BLaER1 treated with 17β-estradiol and CSF1 and Interleukin-3, amounts not matched to agents 10 nM and 100 nM (cell line): ENCODE data around the gene SWSAP1.
"Not testable (repeated sequence)": the region's sequence is repeated elsewhere in the genome, so short reads cannot be mapped to it uniquely, and the experiment has no call there.

Source experiments
- H3K27ac ChIP-seq, 11 experiments: shearing (Covaris generic); formaldehyde crosslinking; 2 replicates each; pipeline ENCODE4 v1.8.1; 2022
- H3K27me3 ChIP-seq, 11 experiments: shearing (Covaris generic); formaldehyde crosslinking; 2 replicates each; pipeline ENCODE4 v1.8.1; 2022
- H3K36me3 ChIP-seq, 11 experiments: shearing (Covaris generic); formaldehyde crosslinking; 2 replicates each; pipeline ENCODE4 v1.8.1; 2022
- H3K4me1 ChIP-seq, 10 experiments: shearing (Covaris generic); formaldehyde crosslinking; 2 replicates each; pipeline ENCODE4 v1.8.1; 2022
- H3K4me2 ChIP-seq, 11 experiments: shearing (Covaris generic); formaldehyde crosslinking; 2 replicates each; pipeline ENCODE4 v1.8.1; 2022
- H3K4me3 ChIP-seq, 10 experiments: shearing (Covaris generic); formaldehyde crosslinking; 2 replicates each; pipeline ENCODE4 v1.8.1; 2022
- H3K9ac ChIP-seq, 11 experiments: shearing (Covaris generic); formaldehyde crosslinking; 2 replicates each; pipeline ENCODE4 v1.8.1; 2022
- H3K9me3 ChIP-seq, 11 experiments: shearing (Covaris generic); formaldehyde crosslinking; replicated peaks in 1 of 11; 2 replicates each; pipeline ENCODE4 v1.8.1; 2022
- H4K20me1 ChIP-seq, 11 experiments: shearing (Covaris generic); formaldehyde crosslinking; 2 replicates each; pipeline ENCODE4 v1.8.1; 2022
- Cebpa-rat ChIP-seq, 11 experiments: shearing (Covaris generic); IDR thresholded peaks; 2 replicates each; pipeline ENCODE4 v1.8.1; 2022

SWSAP1 gene

DNA sequence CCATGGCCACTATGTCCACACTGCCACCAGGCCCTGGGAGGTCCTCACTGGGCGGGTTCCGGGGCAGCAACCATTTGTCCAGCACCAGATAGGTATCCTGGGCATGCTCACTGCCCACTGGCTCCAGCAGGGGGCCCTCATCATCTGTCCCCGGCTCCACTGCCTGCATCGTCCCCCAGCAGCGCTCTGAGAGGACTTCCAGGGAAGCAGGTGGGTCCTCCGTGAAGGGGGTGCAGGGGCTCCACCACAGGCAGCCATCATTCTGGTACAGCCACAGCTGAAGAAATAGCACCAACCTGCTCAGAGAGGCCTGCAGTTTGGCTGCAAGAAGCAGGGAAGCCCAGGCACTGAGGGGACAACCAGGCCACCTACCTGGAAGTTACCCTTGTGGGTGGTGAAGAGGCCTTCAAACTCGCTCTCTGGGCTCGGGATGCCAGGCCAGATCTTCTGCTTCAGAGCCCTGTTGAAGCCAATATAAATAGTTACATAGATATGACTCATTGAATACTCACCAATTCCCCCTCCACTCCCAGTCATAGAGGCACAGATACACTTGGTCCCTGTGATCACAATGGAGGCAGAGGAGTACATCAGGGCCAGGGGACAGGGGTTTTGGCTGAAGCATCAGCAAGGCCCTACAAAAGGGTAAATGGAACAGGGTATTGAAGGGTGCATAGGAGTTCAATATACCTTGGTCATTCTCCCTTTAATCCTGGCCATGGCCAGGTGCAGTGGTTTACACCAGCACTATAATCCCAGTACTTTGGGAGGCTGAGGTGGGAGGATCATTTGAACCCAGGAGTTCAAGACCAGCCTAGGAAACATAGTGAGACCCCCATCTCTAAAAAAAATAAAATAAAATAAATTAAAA, 4.1 kb downstream of the SWSAP1 start:
- peak overlapping the region in 7 of 11 experiments; percentile 9 to 50 (median 46); a peak in 9 of 22 replicates for H3K9ac ChIP-seq
- peaks cover 59 to 82% (median 72%) of the 10 kb centered on the region in 10 experiments for H3K4me1 ChIP-seq
- TF ChIP-seq Cebpa-rat (IDR thresholded peaks at IDR 0.05), result no peak
- H3K27me3 ChIP-seq, result peaks cover 0 to 12% (median 8%) of the 10 kb centered on the region in 11 experiments; a peak in 11 of 22 replicates
- peak overlapping the region; percentile 71 to 100 (median 99) for H3K4me2 ChIP-seq
- no peak overlapping the region for H3K4me3 ChIP-seq
- peaks cover 0 to 21% (median 0%) of the 10 kb centered on the region in 11 experiments; a peak in 3 of 22 replicates for H3K36me3 ChIP-seq
- no peaks in the 10 kb centered on the region for H3K9me3 ChIP-seq
- H3K27ac ChIP-seq, result peak overlapping the region in 9 of 11 experiments; percentile 33 to 95 (median 67); a peak in 12 of 22 replicates
- peaks cover 0 to 12% (median 0%) of the 10 kb centered on the region in 11 experiments; a peak in 4 of 22 replicates for H4K20me1 ChIP-seq

- H4K20me1 ChIP-seq, result peaks cover 0 to 12% (median 0%) of the 10 kb centered on the region in 11 experiments; a peak in 4 of 22 replicates
- peaks cover 52 to 82% (median 72%) of the 10 kb centered on the region in 10 experiments for H3K4me1 ChIP-seq
- not testable (repeated sequence) for H3K9me3 ChIP-seq, H3K4me3 ChIP-seq, H3K27ac ChIP-seq, H3K9ac ChIP-seq
- peaks cover 0 to 16% (median 8%) of the 10 kb centered on the region in 11 experiments; a peak in 11 of 22 replicates for H3K27me3 ChIP-seq
- H3K36me3 ChIP-seq, result peaks cover 0 to 21% (median 0%) of the 10 kb centered on the region in 11 experiments; a peak in 3 of 22 replicates
- H3K4me2 ChIP-seq, result peak overlapping the region in 3 of 11 experiments; percentile 84 to 100 (median 99); a peak in 1 of 22 replicates
Measured at GRCh38 chr19:11379269-11379845, 4.9 kb downstream of the SWSAP1 start.

DNA sequence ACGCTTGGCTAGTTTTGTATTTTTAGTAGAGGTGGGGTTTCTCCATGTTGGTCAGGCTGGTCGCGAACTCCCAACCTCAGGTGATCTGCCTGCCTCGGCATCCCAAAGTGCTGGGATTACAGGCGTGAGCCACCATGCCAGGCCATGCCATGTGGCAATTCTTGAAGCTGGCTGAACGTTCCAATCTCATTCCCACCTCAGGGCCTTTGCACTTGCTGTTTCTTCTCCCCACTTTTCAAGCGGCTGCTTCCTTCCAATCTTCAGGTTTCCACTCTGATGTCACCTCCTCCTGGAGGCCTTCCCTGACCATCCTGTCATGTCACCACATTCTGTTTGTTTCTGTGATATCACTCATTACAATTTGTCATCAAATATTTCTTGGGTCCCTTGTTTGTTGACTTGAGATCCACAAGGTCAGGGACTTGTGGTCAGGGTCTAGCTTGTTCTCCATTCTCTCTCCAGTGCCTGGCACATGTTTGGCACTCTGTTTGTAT, 5.4 kb downstream of the SWSAP1 start:
- Histone ChIP-seq H3K27ac (peak overlapping the region in 3 of 11 experiments; percentile 71 to 80 (median 73); a peak in 2 of 22 replicates), H3K36me3 (peaks cover 0 to 21% (median 0%) of the 10 kb centered on the region in 11 experiments; a peak in 3 of 22 replicates), H3K4me2 (peak overlapping the region; percentile 66 to 93 (median 86); a peak in 19 of 22 replicates), H3K9ac (0 out of 22 replicates have a peak overlapping the region, but pooled peaks of 1 of the 11 experiments have one; percentile 79), H3K27me3 (peaks cover 0 to 16% (median 8%) of the 10 kb centered on the region in 11 experiments; a peak in 11 of 22 replicates), H4K20me1 (peaks cover 0 to 12% (median 0%) of the 10 kb centered on the region in 11 experiments; a peak in 4 of 22 replicates), H3K9me3 (no peaks in the 10 kb centered on the region), H3K4me3 (peak overlapping the region in 1 of 10 experiments; percentile 51; a peak in 1 of 20 replicates), H3K4me1 (peaks cover 52 to 87% (median 78%) of the 10 kb centered on the region in 10 experiments)
- TF ChIP-seq Cebpa-rat (IDR thresholded peaks at IDR 0.05), result no peak

GRCh38 chr19:11380653-11381537, 6.4 kb downstream of the SWSAP1 start:
- peak overlapping the region; percentile 51 to 75 (median 62) for H3K4me3 ChIP-seq
- no peaks in the 10 kb centered on the region for H3K9me3 ChIP-seq
- H3K4me1 ChIP-seq, result peaks cover 49 to 85% (median 73%) of the 10 kb centered on the region in 10 experiments
- TF ChIP-seq Cebpa-rat (IDR thresholded peaks at IDR 0.05), result no peak
- H4K20me1 ChIP-seq, result peaks cover 0 to 12% (median 0%) of the 10 kb centered on the region in 11 experiments; a peak in 4 of 22 replicates
- peak overlapping the region in 10 of 11 experiments; percentile 54 to 80 (median 68); a peak in 19 of 22 replicates for H3K27ac ChIP-seq
- H3K27me3 ChIP-seq, result peaks cover 0 to 16% (median 8%) of the 10 kb centered on the region in 11 experiments; a peak in 11 of 22 replicates
- H3K4me2 ChIP-seq, result peak overlapping the region; percentile 66 to 93 (median 86)
- peak overlapping the region; percentile 53 to 79 (median 74) for H3K9ac ChIP-seq
- H3K36me3 ChIP-seq, result peaks cover 0 to 17% (median 0%) of the 10 kb centered on the region in 11 experiments; a peak in 3 of 22 replicates

GRCh38 chr19:11382898-11383705, 8.6 kb downstream of the SWSAP1 start:
- TF ChIP-seq Cebpa-rat (IDR thresholded peaks at IDR 0.05), result no peak
- peak overlapping the region; percentile 56 to 80 (median 77) for H3K9ac ChIP-seq
- H3K4me1 ChIP-seq, result peaks cover 44 to 79% (median 66%) of the 10 kb centered on the region in 10 experiments
- peak overlapping the region; percentile 13 to 70 (median 63); a peak in 20 of 22 replicates for H3K27ac ChIP-seq
- peaks cover 0 to 8% (median 0%) of the 10 kb centered on the region in 11 experiments; a peak in 4 of 22 replicates for H4K20me1 ChIP-seq
- H3K4me2 ChIP-seq, result peak overlapping the region; percentile 86 to 100 (median 98)
- no peaks in the 10 kb centered on the region for H3K9me3 ChIP-seq
- peaks cover 0 to 14% (median 0%) of the 10 kb centered on the region in 11 experiments; a peak in 2 of 22 replicates for H3K36me3 ChIP-seq
- H3K27me3 ChIP-seq, result peaks cover 0 to 16% (median 8%) of the 10 kb centered on the region in 11 experiments; a peak in 11 of 22 replicates
- H3K4me3 ChIP-seq, result peak overlapping the region; percentile 57 to 77 (median 66)

DNA sequence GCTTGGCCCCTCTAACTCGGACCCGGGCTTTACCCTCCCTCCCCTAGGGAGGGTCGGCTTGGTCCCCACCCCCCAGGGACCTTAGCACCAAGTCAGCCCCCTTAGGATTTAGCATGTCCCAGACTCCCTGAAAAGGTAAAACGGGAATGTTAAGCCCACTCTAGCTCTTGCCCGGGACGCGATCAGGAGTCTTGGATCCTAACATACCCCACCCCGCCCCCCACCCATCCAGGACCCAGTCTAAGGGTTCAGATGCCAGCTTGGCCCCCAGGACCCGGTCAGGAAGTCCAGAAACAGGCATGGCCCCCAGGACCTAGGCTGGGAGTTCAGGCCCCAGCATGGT, 9.2 kb downstream of the SWSAP1 start:
- Histone ChIP-seq H4K20me1 (peaks cover 0 to 8% (median 0%) of the 10 kb centered on the region in 11 experiments; a peak in 4 of 22 replicates), H3K4me3 (peak overlapping the region; percentile 57 to 77 (median 66)), H3K27me3 (peaks cover 0 to 16% (median 8%) of the 10 kb centered on the region in 11 experiments; a peak in 11 of 22 replicates), H3K9ac (peak overlapping the region; percentile 56 to 80 (median 77)), H3K4me2 (peak overlapping the region; percentile 86 to 100 (median 98)), H3K4me1 (peaks cover 38 to 73% (median 60%) of the 10 kb centered on the region in 10 experiments), H3K36me3 (peaks cover 0 to 8% (median 0%) of the 10 kb centered on the region in 11 experiments; a peak in 1 of 22 replicates), H3K9me3 (no peaks in the 10 kb centered on the region), H3K27ac (peak overlapping the region in 10 of 11 experiments; percentile 39 to 70 (median 63); a peak in 19 of 22 replicates)
- no peak for TF ChIP-seq Cebpa-rat (IDR thresholded peaks at IDR 0.05)

- H4K20me1 ChIP-seq, result peaks cover 0 to 8% (median 0%) of the 10 kb centered on the region in 11 experiments; a peak in 4 of 22 replicates
- no peak overlapping the region for H3K4me3 ChIP-seq
- no peak for TF ChIP-seq Cebpa-rat (IDR thresholded peaks at IDR 0.05)
- H3K36me3 ChIP-seq, result 0 out of 22 replicates have a peak, but pooled peaks cover 0 to 4% (median 0%) of the 10 kb centered on the region in 11 experiments
- H3K27me3 ChIP-seq, result peaks cover 0 to 16% (median 8%) of the 10 kb centered on the region in 11 experiments; a peak in 11 of 22 replicates
- no peak overlapping the region; a peak in 1 of 22 replicates for H3K9ac ChIP-seq
- H3K4me2 ChIP-seq, result peak overlapping the region in 9 of 11 experiments; percentile 86 to 100 (median 98); a peak in 16 of 22 replicates
- no peak overlapping the region; a peak in 1 of 22 replicates for H3K27ac ChIP-seq
- H3K4me1 ChIP-seq, result peaks cover 35 to 64% (median 57%) of the 10 kb centered on the region in 10 experiments
- H3K9me3 ChIP-seq, result no peaks in the 10 kb centered on the region
Measured at GRCh38 chr19:11384778-11385129, 10.3 kb downstream of the SWSAP1 start.
